Lung microvascular endothelial cell (primary cell): ENCODE data around the gene KCNIP3. TPM values are rescaled to one million over a fixed set of nuclear protein-coding genes. Genes with fewer than 3 reads are reported as not detected.

Source experiments
- DNase-seq, 2 donors: peaks; one replicate each; pipeline versions ENCODE4 v3.0.0 to v3.0.0-alpha.2; 2010; ENCODE audit warnings: low read depth in 2 of 2
- total RNA-seq: library from RNA; depleted of rRNA; stranded (reverse); fragments of >200 nt; gene quantifications from 2 replicates; pipeline ENCODE4 v1.2.1, GENCODE V29; 2014

The KCNIP3 gene
- total RNA-seq, 1 donor from 2014 or later = not detected

DNA sequence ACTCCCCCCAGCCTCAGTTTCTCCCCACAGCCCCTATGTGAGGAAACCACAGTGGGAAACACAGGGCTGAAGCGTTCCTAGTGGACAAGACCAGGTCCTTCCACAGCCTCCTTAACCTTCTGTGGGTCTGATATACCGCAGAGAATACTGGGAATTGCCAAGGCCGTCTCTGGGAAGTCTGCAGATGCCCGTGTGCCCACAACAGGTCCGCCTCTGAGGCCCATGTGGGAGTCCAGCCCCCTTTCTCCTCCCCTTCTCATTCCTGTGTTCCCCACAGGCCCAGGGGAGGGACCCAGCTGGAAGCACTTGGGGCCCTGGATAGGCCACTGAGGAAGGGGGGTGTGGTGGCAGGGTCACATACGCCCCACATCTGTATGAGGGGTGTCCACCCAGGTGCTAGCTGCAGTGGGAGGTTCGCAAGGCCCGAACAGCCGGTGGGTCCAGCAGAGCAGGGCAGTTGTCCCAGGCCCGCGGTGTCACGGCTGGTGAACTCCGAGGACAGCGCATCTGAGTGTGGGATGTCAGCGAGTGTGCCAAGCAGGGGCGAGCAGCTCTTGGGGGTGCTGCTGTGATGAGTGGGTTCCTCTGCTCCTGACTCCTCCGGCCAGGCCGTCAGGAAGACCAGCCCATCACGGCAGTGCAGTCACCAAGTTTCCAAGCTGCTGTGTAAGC, 2.4 kb upstream of the KCNIP3 start:
- no peak for DNase-seq

DNA sequence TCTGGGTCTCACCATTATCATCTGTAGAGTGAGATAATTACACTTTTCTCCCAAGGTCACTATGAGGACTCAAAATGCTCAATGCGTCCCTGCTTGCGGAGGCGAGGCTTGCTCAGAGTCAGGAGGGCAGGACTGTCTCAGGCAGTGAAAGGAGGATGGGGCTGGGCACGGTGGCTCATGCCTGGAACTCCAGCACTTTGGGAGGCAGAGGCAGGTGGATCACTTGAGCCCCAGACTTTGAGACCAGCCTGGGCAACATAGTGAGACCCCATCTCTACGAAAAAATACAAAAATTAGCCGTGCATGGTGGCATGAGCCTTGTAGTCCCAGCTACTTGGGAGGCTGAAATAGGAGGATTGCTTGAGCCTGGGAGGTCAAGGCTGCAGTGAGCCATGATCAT, 1.8 kb upstream of the KCNIP3 start:
- no peak for DNase-seq

- DNase-seq = no peak
Observed at GRCh38 chr2:95296011-95296410, 1.1 kb upstream of the KCNIP3 start.

- DNase-seq = no peak
Observed at GRCh38 chr2:95297639-95298395, 670 bp downstream of the KCNIP3 start.

DNA sequence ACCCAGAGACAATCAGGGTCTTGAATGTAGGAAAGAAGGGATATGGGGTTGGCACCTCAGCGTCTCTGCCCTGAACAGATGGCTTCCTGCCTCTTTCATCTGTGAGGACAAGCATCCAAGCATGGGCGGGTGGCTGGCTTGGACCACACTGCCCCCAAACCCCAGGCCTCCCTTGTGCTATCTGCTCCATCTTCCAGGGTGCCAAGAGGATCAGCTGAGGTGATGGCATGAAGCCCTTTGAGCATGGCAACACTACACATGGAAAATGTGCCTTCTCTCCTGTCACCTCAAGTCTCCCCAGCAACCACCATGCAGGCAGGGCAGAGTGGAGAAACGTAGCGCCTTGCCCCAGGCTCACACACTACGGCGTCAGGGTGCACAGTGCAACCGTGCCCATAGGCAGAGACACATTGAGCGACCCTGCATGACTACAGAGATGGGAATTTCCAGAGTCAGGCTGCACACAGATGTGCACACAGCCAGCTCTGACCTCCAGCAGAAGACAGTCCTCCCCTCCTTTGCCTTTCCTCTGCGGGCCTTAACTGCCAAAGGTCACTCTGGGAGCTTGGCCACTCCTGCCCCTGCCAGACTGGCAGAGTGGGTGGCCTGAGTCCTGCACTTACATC, 1.5 kb downstream of the KCNIP3 start:
- DNase-seq = no peak

DNA sequence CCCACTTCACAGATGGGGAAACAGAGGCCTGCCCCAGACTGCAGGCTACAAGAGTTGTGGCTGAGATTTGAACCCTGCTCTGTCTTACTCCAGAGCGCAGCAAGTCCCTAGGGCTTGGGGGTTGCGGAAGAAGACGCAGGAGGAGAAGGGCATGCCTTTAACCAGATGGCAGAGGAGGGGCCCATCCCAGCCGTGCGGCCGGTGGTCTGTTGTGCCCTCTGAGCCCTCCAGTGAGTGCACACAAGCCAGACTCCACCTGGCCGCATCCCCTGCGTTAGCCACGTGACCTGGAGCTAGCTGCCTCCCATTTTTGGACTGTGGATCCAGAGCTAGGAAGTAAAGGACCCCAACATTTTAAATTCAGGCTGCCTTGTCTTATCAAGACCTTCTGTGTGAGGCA, 2.8 kb downstream of the KCNIP3 start:
- no peak for DNase-seq

- no peak for DNase-seq
Observed at GRCh38 chr2:95300450-95300849, 3.3 kb downstream of the KCNIP3 start.

GRCh38 chr2:95301186-95301585, 4.0 kb downstream of the KCNIP3 start:
- no peak for DNase-seq

DNA sequence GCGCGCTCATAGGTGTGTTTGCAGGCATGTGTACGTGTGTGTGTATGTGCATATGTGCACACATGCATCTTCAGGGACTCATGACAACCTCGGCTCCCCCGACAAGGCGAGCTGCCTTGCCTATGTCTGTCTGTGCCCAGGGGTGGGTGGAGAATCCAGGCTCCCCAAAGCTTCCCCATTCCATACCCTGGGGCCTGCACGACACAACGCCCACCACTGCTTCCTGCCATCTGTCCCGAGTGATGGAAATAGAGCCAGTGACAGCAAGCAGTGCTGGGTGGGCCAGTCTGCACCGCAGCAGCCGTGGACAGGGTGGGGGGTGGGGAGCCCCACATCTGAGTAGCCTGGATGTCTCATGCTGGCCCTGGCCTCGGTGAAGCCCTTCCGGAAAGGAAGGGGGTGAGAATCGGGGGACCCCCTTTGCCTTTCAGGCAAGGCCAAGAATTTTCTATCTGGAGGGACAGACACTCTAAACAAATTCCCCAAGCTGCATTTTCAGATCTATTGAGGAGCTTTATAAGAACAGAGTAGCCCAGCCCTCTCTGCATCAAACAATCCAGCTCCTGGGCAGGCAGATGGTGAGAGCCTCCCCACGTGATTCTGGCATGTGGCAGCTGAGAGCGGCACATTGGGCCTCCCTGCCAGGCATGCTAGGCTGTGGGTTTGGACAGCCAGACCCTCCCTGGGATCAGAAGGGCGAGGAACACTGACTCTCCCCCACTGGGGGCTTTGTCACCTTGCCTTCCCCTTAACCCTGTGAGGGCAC, 4.9 kb downstream of the KCNIP3 start:
- DNase-seq = no peak

DNA sequence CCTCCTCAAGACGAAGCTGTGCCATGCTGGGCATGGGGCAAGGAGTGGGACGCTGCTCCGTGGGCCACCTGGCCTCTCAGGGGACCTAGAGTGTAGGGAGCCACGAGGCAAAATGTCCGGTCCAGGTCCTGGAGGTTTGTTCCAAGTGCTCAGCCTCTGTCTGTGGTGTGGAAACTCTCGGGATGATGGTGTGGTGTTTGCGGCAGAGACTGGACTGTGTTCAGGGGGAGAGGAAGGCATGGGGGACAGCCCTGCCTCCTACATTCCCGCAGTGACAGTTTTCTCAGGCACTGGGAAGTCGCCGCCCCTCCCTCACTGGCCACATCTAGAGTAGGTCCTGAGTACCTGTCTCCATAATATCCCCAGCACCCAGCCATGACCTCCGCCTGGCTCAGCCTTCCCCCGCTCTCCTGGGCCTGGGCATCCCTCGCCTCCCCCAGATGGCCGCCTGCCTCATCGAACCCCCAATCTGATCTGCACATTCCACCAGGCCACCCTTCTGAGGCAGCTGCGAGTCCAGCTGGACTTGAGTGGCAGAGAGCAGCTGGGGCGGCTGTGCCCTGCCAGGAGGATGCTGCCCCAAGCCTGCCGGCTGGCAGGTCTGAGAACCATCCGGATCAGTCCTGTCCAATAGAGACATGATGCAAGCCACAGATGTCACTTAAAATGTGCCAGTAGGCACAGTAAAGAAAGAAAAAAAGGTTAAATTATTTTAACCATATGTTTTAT, 6.2 kb downstream of the KCNIP3 start:
- no peak for DNase-seq

DNA sequence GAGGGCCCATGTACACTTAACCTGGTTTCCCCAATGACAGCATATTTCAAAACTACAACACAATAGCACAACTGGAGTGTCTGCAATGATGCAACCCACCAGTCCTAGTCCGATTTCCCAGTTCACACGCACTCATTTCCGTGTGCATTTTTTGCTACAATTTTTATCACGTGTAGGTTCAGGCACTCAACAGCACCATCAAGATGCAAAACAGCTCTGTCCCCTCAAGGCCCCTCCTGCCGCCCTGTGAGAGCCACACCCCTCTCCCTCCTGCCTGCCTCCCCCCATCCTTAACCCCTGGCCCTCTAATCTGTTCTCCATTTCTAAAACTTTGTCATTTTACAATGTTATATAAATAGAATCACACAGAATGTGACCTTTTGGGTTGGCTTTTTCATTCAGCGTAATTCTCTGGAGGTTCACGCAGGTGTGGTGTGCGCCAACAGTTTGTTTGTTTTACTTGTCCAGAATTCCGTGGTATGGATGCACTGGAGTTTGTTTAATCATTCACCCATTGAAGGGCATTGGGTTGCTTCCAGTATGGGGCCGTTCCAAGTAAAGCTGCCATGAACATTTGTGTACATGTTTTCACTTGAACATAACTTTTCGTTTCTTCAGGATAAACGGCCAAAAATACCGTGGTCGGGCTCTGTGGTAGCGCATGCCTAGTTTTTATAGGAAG, 8.4 kb downstream of the KCNIP3 start:
- peak in 1 of 2 donors; percentile 22 for DNase-seq

DNA sequence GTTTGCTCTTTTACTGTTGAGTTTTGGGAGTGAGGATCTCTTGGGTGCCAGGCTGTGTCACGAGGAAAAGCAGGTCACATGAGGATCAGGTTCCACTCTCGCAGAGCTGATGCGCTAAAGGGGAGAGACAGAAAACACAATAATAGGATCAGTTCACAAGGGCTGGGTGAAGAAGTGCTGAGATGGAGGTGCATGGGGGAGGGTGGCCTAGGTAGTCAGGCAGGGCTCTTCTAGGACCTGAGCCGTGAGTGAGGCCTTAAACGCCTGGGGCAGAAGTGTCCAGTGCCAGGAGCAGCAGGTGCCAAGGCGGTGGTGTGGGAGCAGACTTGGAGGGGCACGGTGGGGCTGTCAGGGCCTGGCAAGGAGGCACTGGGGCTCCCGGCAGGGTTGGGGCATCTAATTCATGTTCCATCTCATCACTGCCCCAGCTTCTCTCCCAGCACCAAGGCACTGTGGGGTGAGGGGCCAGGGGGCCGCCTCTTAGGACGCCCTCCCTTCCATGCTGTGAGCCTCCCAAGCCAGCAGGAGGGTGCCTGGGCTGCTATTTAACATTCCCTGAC, 9.3 kb downstream of the KCNIP3 start:
- no peak for DNase-seq

GRCh38 chr2:95307036-95307435, 9.9 kb downstream of the KCNIP3 start:
- no peak for DNase-seq

DNA sequence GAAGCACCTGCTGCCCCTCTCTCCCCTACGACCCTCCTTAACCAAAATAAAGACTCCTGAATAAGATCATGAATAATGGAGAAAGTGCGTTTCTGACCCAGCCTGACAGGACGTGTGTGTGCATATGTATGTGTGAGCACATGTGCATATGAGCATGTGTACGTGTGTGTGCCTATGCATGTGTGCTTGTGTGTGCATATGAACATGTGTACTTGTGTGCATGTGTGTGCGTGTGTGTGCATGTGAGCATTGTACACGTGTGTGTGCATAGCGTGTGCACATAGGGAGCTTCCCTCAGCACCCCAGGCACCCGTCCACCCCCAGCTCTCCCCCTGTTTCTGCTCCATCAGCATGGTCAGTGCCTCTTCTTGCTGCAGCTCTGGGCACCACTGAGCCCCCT, 10.7 kb downstream of the KCNIP3 start:
- no peak for DNase-seq

GRCh38 chr2:95308426-95308990, 11.4 kb downstream of the KCNIP3 start:
- DNase-seq = no peak

DNA sequence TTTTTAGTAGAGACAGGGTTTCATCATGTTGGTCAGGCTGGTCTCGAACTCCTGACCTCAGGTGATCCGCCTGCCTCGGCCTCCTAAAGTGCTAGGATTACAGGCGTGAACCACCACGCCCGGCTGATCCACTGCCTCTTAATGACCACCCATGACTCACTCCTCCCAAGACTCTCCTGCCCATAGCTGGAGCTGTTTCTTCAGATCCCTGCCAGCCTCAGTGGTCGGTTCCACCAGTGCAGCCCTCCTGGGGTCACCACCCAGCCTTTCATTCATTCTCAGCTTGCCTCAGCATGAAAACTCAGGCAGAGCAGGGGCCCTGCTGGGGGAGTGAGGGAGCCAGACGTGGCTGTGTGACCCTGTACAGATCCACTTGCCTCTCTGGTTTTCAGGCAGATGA, 12.5 kb downstream of the KCNIP3 start:
- DNase-seq = no peak

DNA sequence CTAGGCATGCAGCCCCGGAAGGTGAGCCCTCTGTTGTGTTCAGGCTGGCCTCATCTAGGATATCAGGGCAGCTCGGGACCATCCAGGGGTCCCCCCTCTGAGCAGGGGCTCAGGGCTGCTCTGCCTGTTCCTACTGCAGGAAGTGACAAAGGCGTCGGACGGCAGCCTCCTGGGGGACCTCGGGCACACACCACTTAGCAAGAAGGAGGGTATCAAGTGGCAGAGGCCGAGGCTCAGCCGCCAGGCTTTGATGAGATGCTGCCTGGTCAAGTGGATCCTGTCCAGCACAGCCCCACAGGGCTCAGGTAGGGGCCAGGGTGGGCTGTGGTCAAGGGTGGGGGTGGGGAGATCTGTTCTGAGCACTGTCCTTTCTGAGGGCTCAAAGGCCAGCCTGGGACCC, 13.1 kb downstream of the KCNIP3 start:
- DNase-seq = no peak

- no peak for DNase-seq
Observed at GRCh38 chr2:95310651-95311050, 13.5 kb downstream of the KCNIP3 start.

DNA sequence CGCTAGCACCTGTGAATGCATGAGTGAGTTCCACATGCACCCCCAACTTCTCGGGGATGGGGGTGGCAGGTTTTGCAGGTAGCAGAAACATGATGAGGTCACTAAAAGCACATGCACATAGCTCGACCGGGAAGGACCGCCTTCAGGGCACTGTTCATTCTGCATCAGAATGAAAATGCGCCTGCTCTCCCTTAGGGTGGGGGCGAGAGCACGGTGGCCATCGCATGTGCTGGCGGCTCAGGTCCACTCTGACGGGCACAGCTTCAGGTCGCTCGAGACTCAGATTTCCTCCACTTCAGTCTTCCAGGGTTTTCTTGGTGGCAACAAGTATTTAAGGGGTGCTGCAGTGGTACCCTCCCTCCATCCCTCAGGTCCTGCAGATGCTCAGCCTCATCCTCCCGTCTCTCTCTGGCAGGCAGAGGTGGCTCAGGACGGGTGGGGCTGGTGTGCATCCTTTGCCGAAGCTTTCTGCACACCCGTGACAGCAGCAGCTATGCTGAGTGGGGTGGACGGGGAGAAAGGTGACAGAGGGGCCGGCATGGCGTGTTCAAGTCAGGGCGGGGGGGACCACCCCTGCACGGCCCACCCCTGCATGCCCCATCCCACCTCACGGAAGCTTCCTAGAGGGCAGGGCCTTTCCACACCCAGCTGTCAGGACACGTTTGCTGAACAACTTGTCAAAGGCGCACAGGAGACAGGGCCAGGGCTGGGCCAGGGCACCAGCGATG, 14.8 kb downstream of the KCNIP3 start:
- no peak for DNase-seq
